ENCODE data around the gene ATP13A3.

- TF ChIP-seq CTCF (conservative IDR thresholded peaks at IDR 0.05; ENCODE audit: low read depth, low read length), result no peak
- TF ChIP-seq EZH2 (IDR thresholded peaks at IDR 0.05; ENCODE audit: borderline replicate concordance, low read depth, low read length, poor library complexity, severe bottlenecking), result no peak
Observed at GRCh38 chr3:194368918-194369317, 117.9 kb downstream of the ATP13A3 start.
